ENCODE measurements around the gene LAMA1. TPM values are rescaled to one million over a fixed set of nuclear protein-coding genes. Genes with fewer than 3 reads are reported as not detected.

Gene LAMA1
- total RNA-seq, 1 experiment from 2014 or later, result 17.5 TPM

- H3K27me3 ChIP-seq (ENCODE audit: control insufficient read depth, insufficient read depth, low read length), result no peaks in the 10 kb centered on the region
- DNase-seq, result no peak
- H3K4me3 ChIP-seq (ENCODE audit: insufficient read depth, low read depth, low read length), result no peak overlapping the region
Observed at GRCh38 chr18:7084080-7085065, 33.2 kb downstream of the LAMA1 start.

GRCh38 chr18:7082671-7083070, 34.9 kb downstream of the LAMA1 start:
- no peak for DNase-seq
- Histone ChIP-seq H3K36me3 (replicated peaks; ENCODE audit: control insufficient read depth, insufficient read depth, low read length) (peaks cover 1% of the 10 kb centered on the region), H3K4me3 (ENCODE audit: insufficient read depth, low read depth, low read length) (no peak overlapping the region), H3K27me3 (ENCODE audit: control insufficient read depth, insufficient read depth, low read length) (no peaks in the 10 kb centered on the region)

More at GRCh38 chr18:7084080-7085065, 33.2 kb downstream of the LAMA1 start:
- peaks cover 1% of the 10 kb centered on the region; the same call in 1 of the 2 replicates for H3K36me3 ChIP-seq (replicated peaks; ENCODE audit: control insufficient read depth, insufficient read depth, low read length)

DNA sequence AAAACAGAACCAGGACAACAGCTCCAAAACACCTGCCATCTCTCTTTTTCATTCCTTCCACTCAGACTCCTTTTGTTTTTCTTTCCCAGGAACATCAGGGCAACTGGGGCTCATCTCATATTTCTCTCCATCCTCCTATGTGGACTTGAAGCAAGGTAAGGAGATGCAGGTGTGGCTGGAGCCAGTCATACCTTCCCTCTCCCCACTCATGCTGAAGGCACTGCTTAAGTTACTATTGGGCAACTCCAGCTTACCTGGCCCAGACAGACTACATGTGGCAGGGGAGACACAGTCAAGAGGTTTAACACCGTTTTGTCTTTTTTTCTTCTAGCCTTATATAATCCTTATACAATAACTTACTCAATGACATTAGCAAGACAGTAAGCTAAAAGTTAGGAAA, 38.4 kb downstream of the LAMA1 start:
- H3K36me3 ChIP-seq (replicated peaks; ENCODE audit: control insufficient read depth, insufficient read depth, low read length), result peaks cover 1% of the 10 kb centered on the region
- no peaks in the 10 kb centered on the region for H3K27me3 ChIP-seq (ENCODE audit: control insufficient read depth, insufficient read depth, low read length)
- DNase-seq, result no peak
- H3K4me3 ChIP-seq (ENCODE audit: insufficient read depth, low read depth, low read length), result no peak overlapping the region

DNA sequence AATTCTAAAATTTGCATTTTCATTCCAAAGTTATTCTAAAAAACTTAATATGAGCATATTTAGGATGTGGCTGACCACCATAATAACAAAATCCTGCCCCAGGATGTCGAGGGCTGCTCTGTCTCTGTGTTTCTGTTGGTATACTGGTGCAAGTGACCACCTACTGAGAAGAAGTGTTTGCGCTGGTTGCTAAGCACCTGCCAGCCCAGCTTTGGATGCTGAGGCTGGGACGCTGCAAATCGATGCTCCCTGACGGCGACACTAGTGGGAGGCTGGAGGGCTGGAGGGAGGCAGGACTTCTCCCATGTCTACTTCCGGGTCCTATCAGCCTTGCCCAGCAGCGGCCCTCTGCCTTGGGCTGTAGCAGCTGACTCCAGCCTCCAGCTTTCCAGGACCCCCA, 45.0 kb downstream of the LAMA1 start:
- DNase-seq, result peak; percentile 37
- no peak overlapping the region for H3K4me3 ChIP-seq (ENCODE audit: insufficient read depth, low read depth, low read length)
- no peaks in the 10 kb centered on the region for H3K27me3 ChIP-seq (ENCODE audit: control insufficient read depth, insufficient read depth, low read length)
- no peaks in the 10 kb centered on the region for H3K36me3 ChIP-seq (replicated peaks; ENCODE audit: control insufficient read depth, insufficient read depth, low read length)

GRCh38 chr18:7071600-7071999, 46.0 kb downstream of the LAMA1 start:
- no peak for DNase-seq
- Histone ChIP-seq H3K4me3 (ENCODE audit: insufficient read depth, low read depth, low read length) (no peak overlapping the region), H3K36me3 (replicated peaks; ENCODE audit: control insufficient read depth, insufficient read depth, low read length) (no peaks in the 10 kb centered on the region), H3K27me3 (ENCODE audit: control insufficient read depth, insufficient read depth, low read length) (no peaks in the 10 kb centered on the region)

GRCh38 chr18:7070466-7070865, 47.1 kb downstream of the LAMA1 start:
- no peak overlapping the region for H3K4me3 ChIP-seq (ENCODE audit: insufficient read depth, low read depth, low read length)
- DNase-seq, result no peak
- no peaks in the 10 kb centered on the region for H3K36me3 ChIP-seq (replicated peaks; ENCODE audit: control insufficient read depth, insufficient read depth, low read length)
- no peaks in the 10 kb centered on the region for H3K27me3 ChIP-seq (ENCODE audit: control insufficient read depth, insufficient read depth, low read length)

- H3K36me3 ChIP-seq (replicated peaks; ENCODE audit: control insufficient read depth, insufficient read depth, low read length), result no peaks in the 10 kb centered on the region
Observed at GRCh38 chr18:7068871-7069590, 48.6 kb downstream of the LAMA1 start.

GRCh38 chr18:7066965-7067555, 50.5 kb downstream of the LAMA1 start:
- no peak for DNase-seq

More at GRCh38 chr18:7068871-7069590, 48.6 kb downstream of the LAMA1 start:
- Histone ChIP-seq H3K4me3 (ENCODE audit: insufficient read depth, low read depth, low read length) (no peak overlapping the region), H3K27me3 (ENCODE audit: control insufficient read depth, insufficient read depth, low read length) (no peaks in the 10 kb centered on the region)
- no peak for DNase-seq

GRCh38 chr18:7065736-7066135, 51.9 kb downstream of the LAMA1 start:
- Histone ChIP-seq H3K4me3 (ENCODE audit: insufficient read depth, low read depth, low read length) (no peak overlapping the region), H3K27me3 (ENCODE audit: control insufficient read depth, insufficient read depth, low read length) (no peaks in the 10 kb centered on the region), H3K36me3 (replicated peaks; ENCODE audit: control insufficient read depth, insufficient read depth, low read length) (no peaks in the 10 kb centered on the region)
- no peak for DNase-seq

More at GRCh38 chr18:7066965-7067555, 50.5 kb downstream of the LAMA1 start:
- Histone ChIP-seq H3K4me3 (ENCODE audit: insufficient read depth, low read depth, low read length) (no peak overlapping the region), H3K36me3 (replicated peaks; ENCODE audit: control insufficient read depth, insufficient read depth, low read length) (no peaks in the 10 kb centered on the region), H3K27me3 (ENCODE audit: control insufficient read depth, insufficient read depth, low read length) (no peaks in the 10 kb centered on the region)

DNA sequence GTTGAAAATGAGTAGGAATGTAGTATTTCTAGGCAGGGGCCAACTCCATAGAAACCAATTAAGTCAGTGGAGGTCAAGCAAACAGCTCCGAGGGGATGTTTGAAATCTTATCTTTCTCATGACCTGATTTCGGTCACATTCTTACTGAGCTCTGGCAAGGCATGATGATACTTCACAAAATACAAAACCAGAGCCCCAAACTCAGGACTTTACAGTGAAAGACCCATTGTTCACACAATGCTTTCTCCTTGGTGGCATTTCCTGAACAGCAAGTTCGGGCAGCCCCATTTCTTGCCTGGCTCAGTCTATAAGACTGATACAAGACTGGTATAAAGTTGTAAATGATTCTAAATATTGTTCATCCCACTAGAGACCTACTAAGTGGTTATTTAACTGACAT, 53.3 kb downstream of the LAMA1 start:
- Histone ChIP-seq H3K36me3 (replicated peaks; ENCODE audit: control insufficient read depth, insufficient read depth, low read length) (no peaks in the 10 kb centered on the region), H3K4me3 (ENCODE audit: insufficient read depth, low read depth, low read length) (no peak overlapping the region), H3K27me3 (ENCODE audit: control insufficient read depth, insufficient read depth, low read length) (no peaks in the 10 kb centered on the region)
- no peak for DNase-seq

DNA sequence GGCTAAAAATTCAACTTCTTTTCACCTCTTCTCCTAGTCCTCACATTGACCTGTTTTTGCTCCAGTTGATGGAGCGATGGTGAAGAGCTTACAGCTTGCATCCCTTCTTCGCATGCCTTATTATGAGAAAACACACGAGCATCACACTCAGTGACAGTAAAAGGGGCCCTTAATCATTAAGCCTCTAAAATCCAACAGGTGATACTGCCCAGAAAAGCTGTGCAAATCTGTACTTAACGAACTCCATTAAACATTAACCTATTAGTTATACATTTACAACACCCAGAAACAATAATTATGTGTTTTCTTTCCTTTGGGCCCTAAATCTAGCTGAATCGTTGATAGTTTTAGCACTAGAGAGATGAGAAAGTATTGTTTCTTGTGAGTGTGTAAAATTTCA, 54.8 kb downstream of the LAMA1 start:
- no peaks in the 10 kb centered on the region for H3K36me3 ChIP-seq (replicated peaks; ENCODE audit: control insufficient read depth, insufficient read depth, low read length)
- H3K4me3 ChIP-seq (ENCODE audit: insufficient read depth, low read depth, low read length), result no peak overlapping the region
- no peak for DNase-seq
- H3K27me3 ChIP-seq (ENCODE audit: control insufficient read depth, insufficient read depth, low read length), result no peaks in the 10 kb centered on the region

- DNase-seq, result no peak
- H3K4me3 ChIP-seq (ENCODE audit: insufficient read depth, low read depth, low read length), result no peak overlapping the region
- H3K36me3 ChIP-seq (replicated peaks; ENCODE audit: control insufficient read depth, insufficient read depth, low read length), result no peaks in the 10 kb centered on the region
- no peaks in the 10 kb centered on the region for H3K27me3 ChIP-seq (ENCODE audit: control insufficient read depth, insufficient read depth, low read length)
Observed at GRCh38 chr18:7062236-7062635, 55.4 kb downstream of the LAMA1 start.

GRCh38 chr18:7059276-7059675, 58.3 kb downstream of the LAMA1 start:
- no peaks in the 10 kb centered on the region for H3K36me3 ChIP-seq (replicated peaks; ENCODE audit: control insufficient read depth, insufficient read depth, low read length)
- H3K27me3 ChIP-seq (ENCODE audit: control insufficient read depth, insufficient read depth, low read length), result no peaks in the 10 kb centered on the region
- no peak overlapping the region for H3K4me3 ChIP-seq (ENCODE audit: insufficient read depth, low read depth, low read length)
- DNase-seq, result no peak

- H3K4me3 ChIP-seq (ENCODE audit: insufficient read depth, low read depth, low read length), result no peak overlapping the region
- H3K36me3 ChIP-seq (replicated peaks; ENCODE audit: control insufficient read depth, insufficient read depth, low read length), result no peaks in the 10 kb centered on the region
- DNase-seq, result no peak
- no peaks in the 10 kb centered on the region for H3K27me3 ChIP-seq (ENCODE audit: control insufficient read depth, insufficient read depth, low read length)
Observed at GRCh38 chr18:7056026-7056425, 61.6 kb downstream of the LAMA1 start.
